ENCODE data around the gene PEX6. TPM values are rescaled to one million over a fixed set of nuclear protein-coding genes. Genes with fewer than 3 reads are reported as not detected.

PEX6 gene
- total RNA-seq, 1 experiment from 2014 or later, result 15.6 TPM

DNA sequence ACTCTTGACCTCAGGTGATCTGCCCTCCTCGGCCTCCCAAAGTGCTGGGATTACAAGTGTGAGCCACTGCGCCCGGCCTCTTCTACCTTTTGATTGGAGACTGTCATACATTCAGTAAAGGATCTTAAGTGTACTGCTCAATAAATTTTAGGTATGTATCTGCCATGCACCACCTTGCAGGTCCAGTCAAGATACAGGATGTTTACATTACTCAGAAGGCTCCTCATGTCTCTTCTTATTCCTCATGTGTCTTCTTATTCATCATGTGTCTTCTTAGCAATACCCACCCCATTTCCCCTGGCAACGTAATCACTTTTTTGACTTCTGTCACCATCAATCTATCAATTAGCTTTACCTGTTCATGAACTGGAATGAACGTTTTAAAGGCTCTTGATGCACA is 26.9 kb upstream of the PEX6 start:
- Histone ChIP-seq H3K9me3 (ENCODE audit: control insufficient read depth, low read depth, low read length) (no peaks in the 10 kb centered on the region), H3K23ac (ENCODE audit: insufficient read length, low read depth, low read length) (no peak overlapping the region), H3K4me2 (ENCODE audit: insufficient read depth, insufficient read length, low read length) (no peak overlapping the region), H4K20me1 (ENCODE audit: control insufficient read depth, insufficient read depth, insufficient read length) (no peaks in the 10 kb centered on the region), H4K5ac (ENCODE audit: insufficient read length, low read depth, low read length) (no peak overlapping the region), H4K8ac (replicated peaks; ENCODE audit: insufficient read length, low read depth, low read length) (no peak overlapping the region), H3K9ac (ENCODE audit: extremely low read depth, insufficient read length, low read length) (no peak overlapping the region), H2AFZ (ENCODE audit: low read length) (no peak overlapping the region), H3K4ac (ENCODE audit: low read depth, low read length) (no peak overlapping the region), H3K14ac (ENCODE audit: insufficient read depth, low read length) (no peak overlapping the region), H3K56ac (ENCODE audit: insufficient read length, low read depth, low read length) (no peak overlapping the region), H3K27me3 (ENCODE audit: insufficient read depth, low read length) (no peaks in the 10 kb centered on the region), H3K18ac (ENCODE audit: insufficient read length, low read depth, low read length) (no peak overlapping the region), H4K91ac (ENCODE audit: insufficient read length, low read depth, low read length) (no peak overlapping the region), H2AK5ac (ENCODE audit: insufficient read length, low read length) (no peak overlapping the region), H3K4me1 (ENCODE audit: insufficient read depth, low read length) (no peaks in the 10 kb centered on the region), H2BK12ac (ENCODE audit: insufficient read length, low read depth, low read length) (no peak overlapping the region), H3K79me2 (ENCODE audit: insufficient read depth, low read length) (0 out of 2 replicates have a peak, but pooled peaks cover 2% of the 10 kb centered on the region), H3T11ph (ENCODE audit: low read length) (no peak overlapping the region), H3K23me2 (ENCODE audit: insufficient read length, low read depth, low read length, poor library complexity, severe bottlenecking) (no peaks in the 10 kb centered on the region), H2BK5ac (ENCODE audit: insufficient read length, low read length) (no peak overlapping the region), H2BK120ac (ENCODE audit: low read depth, low read length, poor library complexity, severe bottlenecking) (no peak overlapping the region), H3K79me1 (ENCODE audit: insufficient read depth, low read depth, low read length, poor library complexity, severe bottlenecking) (no peaks in the 10 kb centered on the region), H3K27ac (ENCODE audit: insufficient read length, low read depth, low read length) (no peak overlapping the region), H2BK15ac (ENCODE audit: low read depth, low read length) (no peak overlapping the region), H2BK20ac (ENCODE audit: low read depth, low read length, poor library complexity, severe bottlenecking) (no peak overlapping the region)
- no peak for DNase-seq
- no peak overlapping the region; a peak in 1 of 5 replicates for H3K4me3 Mint-ChIP-seq
- H3K27ac Mint-ChIP-seq, result no peak overlapping the region
- TF ChIP-seq, protein P1, sequence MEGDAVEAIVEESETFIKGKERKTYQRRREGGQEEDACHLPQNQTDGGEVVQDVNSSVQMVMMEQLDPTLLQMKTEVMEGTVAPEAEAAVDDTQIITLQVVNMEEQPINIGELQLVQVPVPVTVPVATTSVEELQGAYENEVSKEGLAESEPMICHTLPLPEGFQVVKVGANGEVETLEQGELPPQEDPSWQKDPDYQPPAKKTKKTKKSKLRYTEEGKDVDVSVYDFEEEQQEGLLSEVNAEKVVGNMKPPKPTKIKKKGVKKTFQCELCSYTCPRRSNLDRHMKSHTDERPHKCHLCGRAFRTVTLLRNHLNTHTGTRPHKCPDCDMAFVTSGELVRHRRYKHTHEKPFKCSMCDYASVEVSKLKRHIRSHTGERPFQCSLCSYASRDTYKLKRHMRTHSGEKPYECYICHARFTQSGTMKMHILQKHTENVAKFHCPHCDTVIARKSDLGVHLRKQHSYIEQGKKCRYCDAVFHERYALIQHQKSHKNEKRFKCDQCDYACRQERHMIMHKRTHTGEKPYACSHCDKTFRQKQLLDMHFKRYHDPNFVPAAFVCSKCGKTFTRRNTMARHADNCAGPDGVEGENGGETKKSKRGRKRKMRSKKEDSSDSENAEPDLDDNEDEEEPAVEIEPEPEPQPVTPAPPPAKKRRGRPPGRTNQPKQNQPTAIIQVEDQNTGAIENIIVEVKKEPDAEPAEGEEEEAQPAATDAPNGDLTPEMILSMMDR (conservative IDR thresholded peaks at IDR 0.05), result no peak
- no CpG with 5 or more reads among the region's 5 CpGs for WGBS (ENCODE audit: extremely low coverage, insufficient read length, low lambda C conversion rate)
- H3K36me3 Mint-ChIP-seq (ENCODE audit: insufficient read depth in 1 of 3, low read depth in 3 of 3), result peaks cover 18 to 59% (median 52%) of the 10 kb centered on the region in 3 experiments; a peak in 6 of 7 replicates
- H3K27me3 Mint-ChIP-seq (ENCODE audit: low read depth), result no peaks in the 10 kb centered on the region
- H3K9me3 Mint-ChIP-seq, result no peaks in the 10 kb centered on the region
- peaks cover 4 to 5% of the 10 kb centered on the region in 2 experiments; a peak in 3 of 4 replicates for H3K4me1 Mint-ChIP-seq
